ENCODE measurements around the gene SLC4A1AP.

The SLC4A1AP gene

GRCh38 chr2:27652341-27652740, 11.3 kb upstream of the SLC4A1AP start:
- Histone ChIP-seq H3K9me3 (ENCODE audit: insufficient read depth, low read depth, low read length) (no peaks in the 10 kb centered on the region), H3K27ac (ENCODE audit: low read depth, low read length) (no peak overlapping the region), H3K27me3 (ENCODE audit: insufficient read depth, low read length) (no peaks in the 10 kb centered on the region), H3K4me3 (ENCODE audit: low read length) (no peak overlapping the region), H3K4me1 (ENCODE audit: insufficient read depth, low read length) (no peaks in the 10 kb centered on the region), H3K36me3 (ENCODE audit: insufficient read depth, low read length) (peaks cover 95% of the 10 kb centered on the region), H3K9ac (ENCODE audit: low read depth, low read length) (no peak overlapping the region)

- H3K4me1 ChIP-seq (ENCODE audit: insufficient read depth, low read length), result no peaks in the 10 kb centered on the region
- H3K36me3 ChIP-seq (ENCODE audit: insufficient read depth, low read length), result peaks cover 95% of the 10 kb centered on the region
- no peaks in the 10 kb centered on the region for H3K27me3 ChIP-seq (ENCODE audit: insufficient read depth, low read length)
- WGBS, result 97% methylated on average over 1 of the region's 1 CpG
- H3K4me3 ChIP-seq (ENCODE audit: low read length), result no peak overlapping the region
- H3K27ac ChIP-seq (ENCODE audit: low read depth, low read length), result no peak overlapping the region
- H3K9me3 ChIP-seq (ENCODE audit: insufficient read depth, low read depth, low read length), result no peaks in the 10 kb centered on the region
- no peak overlapping the region for H3K9ac ChIP-seq (ENCODE audit: low read depth, low read length)
Measured at GRCh38 chr2:27652790-27653189, 10.9 kb upstream of the SLC4A1AP start.

GRCh38 chr2:27653397-27653796, 10.3 kb upstream of the SLC4A1AP start:
- H3K4me3 ChIP-seq (ENCODE audit: low read length), result no peak overlapping the region
- no peaks in the 10 kb centered on the region for H3K27me3 ChIP-seq (ENCODE audit: insufficient read depth, low read length)
- no peak overlapping the region for H3K9ac ChIP-seq (ENCODE audit: low read depth, low read length)
- H3K9me3 ChIP-seq (ENCODE audit: insufficient read depth, low read depth, low read length), result no peaks in the 10 kb centered on the region
- H3K4me1 ChIP-seq (ENCODE audit: insufficient read depth, low read length), result no peaks in the 10 kb centered on the region
- no peak overlapping the region for H3K27ac ChIP-seq (ENCODE audit: low read depth, low read length)
- H3K36me3 ChIP-seq (ENCODE audit: insufficient read depth, low read length), result peaks cover 95% of the 10 kb centered on the region
- 93% methylated on average over 2 of the region's 2 CpGs for WGBS

GRCh38 chr2:27655155-27655951, 8.3 kb upstream of the SLC4A1AP start:
- Histone ChIP-seq H3K9ac (ENCODE audit: low read depth, low read length) (no peak overlapping the region), H3K9me3 (ENCODE audit: insufficient read depth, low read depth, low read length) (no peaks in the 10 kb centered on the region), H3K27ac (ENCODE audit: low read depth, low read length) (peak overlapping the region; percentile 69; the same call in 1 of the 2 replicates), H3K4me1 (ENCODE audit: insufficient read depth, low read length) (no peaks in the 10 kb centered on the region), H3K4me3 (ENCODE audit: low read length) (no peak overlapping the region), H3K27me3 (ENCODE audit: insufficient read depth, low read length) (no peaks in the 10 kb centered on the region), H3K36me3 (ENCODE audit: insufficient read depth, low read length) (peaks cover 96% of the 10 kb centered on the region)
- 86% methylated on average over 7 of the region's 7 CpGs for WGBS

- Histone ChIP-seq H3K36me3 (ENCODE audit: insufficient read depth, low read length) (peaks cover 63% of the 10 kb centered on the region), H3K4me3 (ENCODE audit: low read length) (no peak overlapping the region), H3K4me1 (ENCODE audit: insufficient read depth, low read length) (no peaks in the 10 kb centered on the region), H3K27me3 (ENCODE audit: insufficient read depth, low read length) (no peaks in the 10 kb centered on the region), H3K9ac (ENCODE audit: low read depth, low read length) (no peak overlapping the region), H3K9me3 (ENCODE audit: insufficient read depth, low read depth, low read length) (no peaks in the 10 kb centered on the region), H3K27ac (ENCODE audit: low read depth, low read length) (no peak overlapping the region)
- 100% methylated on average over 1 of the region's 1 CpG for WGBS
Measured at GRCh38 chr2:27661371-27661770, 2.3 kb upstream of the SLC4A1AP start.

GRCh38 chr2:27664154-27664574, 475 bp downstream of the SLC4A1AP start:
- 5% methylated on average over 28 of the region's 28 CpGs for WGBS
- H3K4me3 ChIP-seq (ENCODE audit: low read length), result peak overlapping the region; percentile 91
- peaks cover 55% of the 10 kb centered on the region for H3K36me3 ChIP-seq (ENCODE audit: insufficient read depth, low read length)
- H3K9me3 ChIP-seq (ENCODE audit: insufficient read depth, low read depth, low read length), result no peaks in the 10 kb centered on the region
- H3K9ac ChIP-seq (ENCODE audit: low read depth, low read length), result peak overlapping the region; percentile 86
- H3K27me3 ChIP-seq (ENCODE audit: insufficient read depth, low read length), result no peaks in the 10 kb centered on the region
- H3K27ac ChIP-seq (ENCODE audit: low read depth, low read length), result peak overlapping the region; percentile 91
- no peaks in the 10 kb centered on the region for H3K4me1 ChIP-seq (ENCODE audit: insufficient read depth, low read length)

GRCh38 chr2:27664622-27665363, 1.1 kb downstream of the SLC4A1AP start:
- no peaks in the 10 kb centered on the region for H3K27me3 ChIP-seq (ENCODE audit: insufficient read depth, low read length)
- peak overlapping the region; percentile 86; the same call in 1 of the 2 replicates for H3K9ac ChIP-seq (ENCODE audit: low read depth, low read length)
- 94% methylated on average over 16 of the region's 16 CpGs for WGBS
- H3K4me1 ChIP-seq (ENCODE audit: insufficient read depth, low read length), result no peaks in the 10 kb centered on the region
- H3K4me3 ChIP-seq (ENCODE audit: low read length), result peak overlapping the region; percentile 91
- no peak overlapping the region for H3K27ac ChIP-seq (ENCODE audit: low read depth, low read length)
- H3K36me3 ChIP-seq (ENCODE audit: insufficient read depth, low read length), result peaks cover 54% of the 10 kb centered on the region
- no peaks in the 10 kb centered on the region for H3K9me3 ChIP-seq (ENCODE audit: insufficient read depth, low read depth, low read length)

GRCh38 chr2:27667446-27667845, 3.8 kb downstream of the SLC4A1AP start:
- peaks cover 48% of the 10 kb centered on the region for H3K36me3 ChIP-seq (ENCODE audit: insufficient read depth, low read length)
- H3K27me3 ChIP-seq (ENCODE audit: insufficient read depth, low read length), result no peaks in the 10 kb centered on the region
- no peak overlapping the region for H3K4me3 ChIP-seq (ENCODE audit: low read length)
- H3K4me1 ChIP-seq (ENCODE audit: insufficient read depth, low read length), result no peaks in the 10 kb centered on the region
- no peak overlapping the region for H3K27ac ChIP-seq (ENCODE audit: low read depth, low read length)
- H3K9ac ChIP-seq (ENCODE audit: low read depth, low read length), result no peak overlapping the region
- WGBS, result no CpG with 5 or more reads among the region's 1 CpG
- no peaks in the 10 kb centered on the region for H3K9me3 ChIP-seq (ENCODE audit: insufficient read depth, low read depth, low read length)

GRCh38 chr2:27671235-27671634, 7.5 kb downstream of the SLC4A1AP start:
- Histone ChIP-seq H3K27me3 (ENCODE audit: insufficient read depth, low read length) (no peaks in the 10 kb centered on the region), H3K9ac (ENCODE audit: low read depth, low read length) (no peak overlapping the region), H3K4me1 (ENCODE audit: insufficient read depth, low read length) (no peaks in the 10 kb centered on the region), H3K36me3 (ENCODE audit: insufficient read depth, low read length) (peaks cover 74% of the 10 kb centered on the region), H3K9me3 (ENCODE audit: insufficient read depth, low read depth, low read length) (no peaks in the 10 kb centered on the region), H3K27ac (ENCODE audit: low read depth, low read length) (no peak overlapping the region), H3K4me3 (ENCODE audit: low read length) (no peak overlapping the region)
- 92% methylated on average over 3 of the region's 4 CpGs for WGBS

- WGBS, result 94% methylated on average over 4 of the region's 5 CpGs
- H3K27me3 ChIP-seq (ENCODE audit: insufficient read depth, low read length), result no peaks in the 10 kb centered on the region
- peaks cover 80% of the 10 kb centered on the region for H3K36me3 ChIP-seq (ENCODE audit: insufficient read depth, low read length)
- H3K4me3 ChIP-seq (ENCODE audit: low read length), result no peak overlapping the region
- no peak overlapping the region for H3K27ac ChIP-seq (ENCODE audit: low read depth, low read length)
- H3K4me1 ChIP-seq (ENCODE audit: insufficient read depth, low read length), result no peaks in the 10 kb centered on the region
- H3K9me3 ChIP-seq (ENCODE audit: insufficient read depth, low read depth, low read length), result no peaks in the 10 kb centered on the region
- H3K9ac ChIP-seq (ENCODE audit: low read depth, low read length), result no peak overlapping the region
Measured at GRCh38 chr2:27672723-27673486, 9.2 kb downstream of the SLC4A1AP start.

- no peaks in the 10 kb centered on the region for H3K9me3 ChIP-seq (ENCODE audit: insufficient read depth, low read depth, low read length)
- peaks cover 58% of the 10 kb centered on the region for H3K36me3 ChIP-seq (ENCODE audit: insufficient read depth, low read length)
- no peaks in the 10 kb centered on the region for H3K4me1 ChIP-seq (ENCODE audit: insufficient read depth, low read length)
- H3K4me3 ChIP-seq (ENCODE audit: low read length), result no peak overlapping the region
- no peak overlapping the region for H3K27ac ChIP-seq (ENCODE audit: low read depth, low read length)
- 67% methylated on average over 2 of the region's 2 CpGs for WGBS
- H3K27me3 ChIP-seq (ENCODE audit: insufficient read depth, low read length), result no peaks in the 10 kb centered on the region
- H3K9ac ChIP-seq (ENCODE audit: low read depth, low read length), result no peak overlapping the region
Measured at GRCh38 chr2:27680571-27680970, 16.9 kb downstream of the SLC4A1AP start.
